PC-9 (cell line): ENCODE measurements around the gene ADGRL3. TPM values are rescaled to one million over a fixed set of nuclear protein-coding genes. Genes with fewer than 3 reads are reported as not detected.

Experiments used
- BruUV-seq: library from RNA; stranded (reverse); fragments of 400-500 nt; replicated peaks from 2 replicates; lab custom pipeline; 2021; lab: Mats Ljungman, UMichigan
- CTCF ChIA-PET: fragments of 300-600 bp; sonication (Branson Sonifier 250); formaldehyde crosslinking; loops from one replicate; lab custom pipeline; 2022; ENCODE audit warnings: antibody characterized with exemption; lab: Charles Lee
- POLR2A ChIA-PET: fragments of 300-600 bp; sonication (Branson Sonifier 250); formaldehyde crosslinking; loops from one replicate; lab custom pipeline; 2022; ENCODE audit warnings: antibody characterized with exemption; ENCODE audit not compliant: unreplicated experiment; lab: Charles Lee
- DNase-seq, 2 experiments: peaks; one replicate each; pipeline versions ENCODE4 v3.0.0 to v3.0.0-alpha.2; 2015 to 2022; ENCODE audit warnings: mixed read lengths in 1 of 2
- H2AFZ ChIP-seq: fragments of 200-600 bp; sonication (generic); 2 replicates; pipeline ENCODE4 v1.8.1; 2017; ENCODE audit warnings: antibody characterized with exemption
- H3F3A ChIP-seq: fragments of 200-600 bp; sonication (generic); 2 replicates; pipeline ENCODE4 v1.8.1; 2017; ENCODE audit warnings: antibody characterized with exemption, mild to moderate bottlenecking, low read depth; ENCODE audit not compliant: insufficient read depth
- H3K27ac ChIP-seq: fragments of 200-600 bp; sonication (generic); 2 replicates; pipeline ENCODE4 v1.6.1; 2016; ENCODE audit warnings: mixed run types
- H3K27me3 ChIP-seq: fragments of 200-600 bp; sonication (generic); 2 replicates; pipeline ENCODE4 v1.6.1; 2016; ENCODE audit warnings: low read depth, mixed run types; ENCODE audit not compliant: insufficient read depth
- H3K36me3 ChIP-seq: fragments of 200-600 bp; sonication (generic); 2 replicates; pipeline ENCODE4 v1.6.1; 2016; ENCODE audit warnings: low read depth, mixed run types
- H3K4me1 ChIP-seq: fragments of 200-600 bp; sonication (generic); replicated peaks from 2 replicates; pipeline ENCODE4 v1.6.1; 2016; ENCODE audit warnings: mixed run types; ENCODE audit not compliant: insufficient read depth
- H3K4me2 ChIP-seq: fragments of 200-600 bp; sonication (generic); 2 replicates; pipeline ENCODE4 v1.6.1; 2017; ENCODE audit warnings: mixed run types
- H3K4me3 ChIP-seq: fragments of 200-600 bp; sonication (generic); 2 replicates; pipeline ENCODE4 v1.6.1; 2016; ENCODE audit warnings: mixed run types
- H3K79me2 ChIP-seq: fragments of 200-600 bp; sonication (generic); 2 replicates; pipeline ENCODE4 v1.6.1; 2017; ENCODE audit warnings: low read depth, mixed run types
- H3K9me2 ChIP-seq: fragments of 200-600 bp; sonication (generic); 2 replicates; pipeline ENCODE4 v1.8.1; 2017; ENCODE audit warnings: mild to moderate bottlenecking; ENCODE audit not compliant: insufficient read depth
- H3K9me3 ChIP-seq: fragments of 200-600 bp; sonication (generic); 2 replicates; pipeline ENCODE4 v1.8.1; 2016; ENCODE audit warnings: low read depth; ENCODE audit not compliant: insufficient read depth
- H4K20me1 ChIP-seq: fragments of 200-600 bp; sonication (generic); 2 replicates; pipeline ENCODE4 v1.8.1; 2017; ENCODE audit not compliant: insufficient read depth
- EZH2 ChIP-seq: fragments of 200-600 bp; sonication (generic); IDR thresholded peaks from 2 replicates; pipeline ENCODE4 v1.8.0; 2017; ENCODE audit warnings: antibody characterized with exemption, low read depth
- intact Hi-C: fragments of 100-400 bp; cut with micrococcal nuclease; formaldehyde crosslinking; loops from one replicate; pipeline ENCODE4 v1.10.0; 2022; ENCODE audit not compliant: unreplicated experiment
- total RNA-seq: library from RNA; stranded (reverse); gene quantifications from 2 replicates; pipeline ENCODE4 v1.2.3, GENCODE V29; 2021
- TF ChIP-seq, protein P1 (sequence below): fragments of 200-600 bp; sonication (generic); conservative IDR thresholded peaks from 2 replicates; pipeline ENCODE4 v1.6.1; 2017; ENCODE audit warnings: mixed run types, antibody characterized with exemption, mild to moderate bottlenecking, moderate library complexity

Gene ADGRL3
- total RNA-seq, 1 experiment from 2014 or later, result 1.6 TPM

DNA sequence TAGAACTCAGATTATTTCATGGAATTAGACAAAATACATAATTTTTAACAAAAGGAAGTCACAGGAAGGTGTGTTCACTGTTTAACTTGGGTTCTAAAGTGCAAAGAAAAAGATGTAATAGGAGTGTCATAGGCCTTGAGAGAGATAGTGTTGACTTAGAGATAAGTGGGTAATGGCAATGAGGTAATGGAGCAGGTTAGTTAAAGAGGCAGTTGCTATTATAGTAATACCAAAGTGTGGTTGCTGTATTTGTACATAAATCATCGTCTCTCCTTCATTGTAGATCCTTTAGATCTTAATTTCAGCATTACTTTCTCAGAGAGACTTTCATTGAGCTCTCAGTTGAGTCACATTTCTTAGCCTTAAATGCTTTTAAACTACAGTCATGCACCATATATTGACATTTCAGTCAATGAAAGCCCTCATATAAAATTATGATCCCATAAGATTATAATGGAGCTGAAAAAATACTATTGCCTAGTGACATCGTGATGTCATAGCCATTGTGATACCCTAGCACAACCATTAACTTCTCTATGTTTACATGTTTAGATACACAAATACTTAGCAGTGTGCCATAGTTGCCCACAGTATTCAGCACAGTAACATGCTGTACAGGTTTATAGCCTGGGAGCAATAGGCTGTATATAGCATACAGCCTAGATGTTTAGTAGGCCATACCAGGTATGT is 245.4 kb downstream of the ADGRL3 start:
- Histone ChIP-seq H3K79me2 (no peaks in the 10 kb centered on the region), H3K9me2 (no peaks in the 10 kb centered on the region), H3K27ac (no peak overlapping the region), H3K9me3 (no peaks in the 10 kb centered on the region), H3K4me3 (no peak overlapping the region), H3K4me2 (no peak overlapping the region), H3K4me1 (no peaks in the 10 kb centered on the region), H3F3A (no peaks in the 10 kb centered on the region), H4K20me1 (no peaks in the 10 kb centered on the region), H2AFZ (no peak overlapping the region), H3K36me3 (no peaks in the 10 kb centered on the region), H3K27me3 (no peaks in the 10 kb centered on the region)
- no peak for DNase-seq
- TF ChIP-seq EZH2, result no peak
- TF ChIP-seq, protein P1, sequence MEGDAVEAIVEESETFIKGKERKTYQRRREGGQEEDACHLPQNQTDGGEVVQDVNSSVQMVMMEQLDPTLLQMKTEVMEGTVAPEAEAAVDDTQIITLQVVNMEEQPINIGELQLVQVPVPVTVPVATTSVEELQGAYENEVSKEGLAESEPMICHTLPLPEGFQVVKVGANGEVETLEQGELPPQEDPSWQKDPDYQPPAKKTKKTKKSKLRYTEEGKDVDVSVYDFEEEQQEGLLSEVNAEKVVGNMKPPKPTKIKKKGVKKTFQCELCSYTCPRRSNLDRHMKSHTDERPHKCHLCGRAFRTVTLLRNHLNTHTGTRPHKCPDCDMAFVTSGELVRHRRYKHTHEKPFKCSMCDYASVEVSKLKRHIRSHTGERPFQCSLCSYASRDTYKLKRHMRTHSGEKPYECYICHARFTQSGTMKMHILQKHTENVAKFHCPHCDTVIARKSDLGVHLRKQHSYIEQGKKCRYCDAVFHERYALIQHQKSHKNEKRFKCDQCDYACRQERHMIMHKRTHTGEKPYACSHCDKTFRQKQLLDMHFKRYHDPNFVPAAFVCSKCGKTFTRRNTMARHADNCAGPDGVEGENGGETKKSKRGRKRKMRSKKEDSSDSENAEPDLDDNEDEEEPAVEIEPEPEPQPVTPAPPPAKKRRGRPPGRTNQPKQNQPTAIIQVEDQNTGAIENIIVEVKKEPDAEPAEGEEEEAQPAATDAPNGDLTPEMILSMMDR, result no peak
- intact Hi-C loops, result no loop called here
- ChIA-PET CTCF (no interaction called here), POLR2A (no interaction called here)
- no TSS peak for BruUV-seq

DNA sequence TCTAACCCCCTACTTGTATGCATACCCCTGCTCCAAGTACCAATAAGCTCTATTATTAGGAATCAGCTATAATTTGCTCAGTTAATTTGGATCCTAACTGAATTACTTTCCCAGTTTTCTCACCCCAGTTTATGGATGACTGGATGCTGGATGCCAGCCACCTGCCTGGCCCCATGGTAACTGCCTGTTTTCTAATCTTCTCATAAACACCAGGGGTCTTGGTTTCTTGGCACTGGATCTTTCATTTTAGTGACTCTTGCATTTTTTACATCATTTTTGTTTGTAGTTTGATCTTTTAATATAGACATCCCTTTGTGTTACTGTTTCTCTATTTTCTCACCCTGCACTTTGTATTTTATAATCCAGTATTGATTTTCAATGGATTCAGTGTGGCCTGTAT is 246.8 kb downstream of the ADGRL3 start:
- BruUV-seq, result no TSS peak
- intact Hi-C loops, result no loop called here
- Histone ChIP-seq H3F3A (no peaks in the 10 kb centered on the region), H3K27me3 (no peaks in the 10 kb centered on the region), H3K27ac (no peak overlapping the region), H4K20me1 (no peaks in the 10 kb centered on the region), H3K79me2 (no peaks in the 10 kb centered on the region), H3K9me2 (no peaks in the 10 kb centered on the region), H3K36me3 (no peaks in the 10 kb centered on the region), H3K4me1 (no peaks in the 10 kb centered on the region), H3K9me3 (no peaks in the 10 kb centered on the region), H3K4me2 (no peak overlapping the region), H2AFZ (no peak overlapping the region), H3K4me3 (no peak overlapping the region)
- CTCF ChIA-PET, result no interaction called here
- POLR2A ChIA-PET, result no interaction called here
- TF ChIP-seq, protein P1, result no peak
- no peak for TF ChIP-seq EZH2
- no peak for DNase-seq

DNA sequence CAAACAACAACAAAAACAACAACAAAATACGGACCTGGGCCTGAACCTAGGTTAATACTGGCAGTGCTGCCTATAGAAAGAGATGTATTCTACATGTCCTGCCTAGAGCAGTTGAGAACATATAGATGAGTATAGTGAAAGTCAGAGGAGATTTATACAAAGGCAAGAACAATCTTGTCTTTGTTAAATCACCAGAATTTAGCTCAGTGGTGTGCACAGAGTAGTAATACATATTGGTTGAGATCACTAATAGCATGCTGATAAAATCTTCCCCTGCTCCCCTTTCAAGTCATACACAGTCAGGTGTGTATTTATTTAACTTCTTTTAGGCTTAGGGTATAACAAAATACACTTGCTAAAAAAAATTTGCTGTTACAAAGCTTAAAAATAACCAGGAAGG is 247.8 kb downstream of the ADGRL3 start:
- POLR2A ChIA-PET, result no interaction called here
- no peak for DNase-seq
- no peaks in the 10 kb centered on the region for H3K9me3 ChIP-seq
- H3F3A ChIP-seq, result no peaks in the 10 kb centered on the region
- H3K4me1 ChIP-seq, result no peaks in the 10 kb centered on the region
- no peaks in the 10 kb centered on the region for H3K36me3 ChIP-seq
- no peak overlapping the region for H3K27ac ChIP-seq
- intact Hi-C loops, result no loop called here
- BruUV-seq, result no TSS peak
- H3K4me3 ChIP-seq, result no peak overlapping the region
- no peaks in the 10 kb centered on the region for H3K79me2 ChIP-seq
- no peaks in the 10 kb centered on the region for H3K9me2 ChIP-seq
- no peak for TF ChIP-seq EZH2
- TF ChIP-seq, protein P1, result no peak
- no peaks in the 10 kb centered on the region for H4K20me1 ChIP-seq
- no peak overlapping the region for H3K4me2 ChIP-seq
- H2AFZ ChIP-seq, result no peak overlapping the region
- CTCF ChIA-PET, result no interaction called here
- H3K27me3 ChIP-seq, result no peaks in the 10 kb centered on the region
